Astrocyte (in vitro differentiated cells and primary cell): ENCODE measurements around the gene THRB. TPM values are rescaled to one million over a fixed set of nuclear protein-coding genes. Genes with fewer than 3 reads are reported as not detected.

ENCODE experiments used
- DNase-seq: peaks from one replicate; pipeline ENCODE4 v3.0.0-alpha.2; 2010; ENCODE audit warnings: low read depth
- FAIRE-seq: peaks from 2 replicates; lab custom pipeline; 2011; peaks lifted over from hg19 to GRCh38; lab: Jason Lieb, UNC
- H2AFZ ChIP-seq: 2 replicates; pipeline ENCODE4 v1.6.0; 2012; ENCODE audit warnings: low read depth, low read length, inconsistent platforms
- H3K27ac ChIP-seq: 2 replicates; pipeline ENCODE4 v1.5.1; 2011; ENCODE audit warnings: low read depth, low read length, inconsistent platforms
- H3K27me3 ChIP-seq: 2 replicates; pipeline ENCODE4 v1.6.0; 2011; ENCODE audit warnings: low read length, inconsistent platforms; ENCODE audit not compliant: insufficient read depth
- H3K36me3 ChIP-seq: 2 replicates; pipeline ENCODE4 v1.5.1; 2011; ENCODE audit warnings: low read length, inconsistent platforms; ENCODE audit not compliant: insufficient read depth
- H3K4me1 ChIP-seq: 2 replicates; pipeline ENCODE4 v1.5.1; 2011; ENCODE audit warnings: low read length, inconsistent platforms; ENCODE audit not compliant: insufficient read depth
- H3K4me2 ChIP-seq: 2 replicates; pipeline ENCODE4 v1.6.0; 2012; ENCODE audit warnings: low read length, inconsistent platforms
- H3K4me3 ChIP-seq: 2 replicates; pipeline ENCODE4 v1.5.1; 2011; ENCODE audit warnings: low read depth, mild to moderate bottlenecking, low read length, inconsistent platforms; ENCODE audit not compliant: insufficient read depth
- H3K79me2 ChIP-seq: 2 replicates; pipeline ENCODE4 v1.6.0; 2012; ENCODE audit warnings: mild to moderate bottlenecking, low read length, inconsistent platforms; ENCODE audit not compliant: insufficient read depth
- H3K9ac ChIP-seq: 2 replicates; pipeline ENCODE4 v1.6.0; 2012; ENCODE audit warnings: mild to moderate bottlenecking, low read length, inconsistent platforms
- H3K9me3 ChIP-seq: 2 replicates; pipeline ENCODE4 v1.5.1; 2012; ENCODE audit warnings: low read depth, mild to moderate bottlenecking, low read length, inconsistent platforms; ENCODE audit not compliant: insufficient read depth
- H4K20me1 ChIP-seq: 2 replicates; pipeline ENCODE4 v1.6.0; 2012; ENCODE audit warnings: low read length, inconsistent platforms; ENCODE audit not compliant: insufficient read depth
- H3K27ac Mint-ChIP-seq: one replicate; pipeline ENCODE4 v1.8.0; 2021; ENCODE audit warnings: mild to moderate bottlenecking, mixed read lengths; ENCODE audit not compliant: unreplicated experiment
- H3K27me3 Mint-ChIP-seq: one replicate; pipeline ENCODE4 v1.8.0; 2021; ENCODE audit warnings: low read depth, mixed read lengths; ENCODE audit not compliant: unreplicated experiment
- H3K36me3 Mint-ChIP-seq: one replicate; pipeline ENCODE4 v1.8.0; 2021; ENCODE audit warnings: low read depth, mixed read lengths; ENCODE audit not compliant: unreplicated experiment
- H3K4me1 Mint-ChIP-seq: one replicate; pipeline ENCODE4 v1.8.0; 2021; ENCODE audit warnings: low read depth, mixed read lengths; ENCODE audit not compliant: unreplicated experiment
- H3K4me3 Mint-ChIP-seq: one replicate; pipeline ENCODE4 v1.8.0; 2021; ENCODE audit warnings: mild to moderate bottlenecking, moderate library complexity, mixed read lengths; ENCODE audit not compliant: unreplicated experiment
- H3K9me3 Mint-ChIP-seq: one replicate; pipeline ENCODE4 v1.8.0; 2021; ENCODE audit warnings: mild to moderate bottlenecking, mixed read lengths; ENCODE audit not compliant: unreplicated experiment
- EZH2 ChIP-seq: IDR thresholded peaks from 2 replicates; pipeline ENCODE4 v1.6.1; 2012; ENCODE audit warnings: mild to moderate bottlenecking, low read length, inconsistent platforms; ENCODE audit not compliant: insufficient read depth
- total RNA-seq: library from RNA; stranded (reverse); gene quantifications from 2 replicates; pipeline ENCODE4 v1.2.1, GENCODE V29; 2021
- TF ChIP-seq, protein P1 (sequence below): IDR thresholded peaks from 2 replicates; pipeline ENCODE4 v1.5.1; 2011; ENCODE audit warnings: low read depth, mild to moderate bottlenecking, inconsistent platforms, low read length, moderate library complexity; ENCODE audit not compliant: insufficient read depth

The THRB gene
- total RNA-seq, 1 donor from 2014 or later: 8.5 TPM

DNA sequence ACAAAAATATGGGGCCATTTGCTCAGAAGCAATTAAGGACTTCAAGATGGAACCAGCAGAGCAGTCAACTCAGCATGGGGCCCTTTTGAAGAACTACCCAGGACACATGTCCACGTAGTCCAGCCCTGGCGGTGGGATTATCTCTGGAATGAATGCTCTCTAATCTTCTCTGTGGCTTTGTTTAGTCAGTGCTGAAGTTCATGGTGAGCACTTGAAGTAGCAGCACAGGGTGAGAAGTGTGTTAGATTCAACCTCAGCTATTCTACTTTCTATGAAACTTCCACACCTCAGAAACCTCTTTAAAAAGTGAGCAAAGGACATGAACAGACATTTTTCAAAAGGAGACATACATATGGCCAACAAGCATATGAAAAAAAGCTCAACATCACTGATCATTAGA is 74.4 kb downstream of the THRB start:
- no peak overlapping the region for H3K27ac Mint-ChIP-seq
- Histone ChIP-seq H4K20me1 (no peaks in the 10 kb centered on the region), H3K36me3 (no peaks in the 10 kb centered on the region), H3K9ac (no peak overlapping the region), H3K79me2 (no peaks in the 10 kb centered on the region), H3K4me1 (no peaks in the 10 kb centered on the region), H3K4me3 (no peak overlapping the region), H3K4me2 (no peak overlapping the region), H3K27me3 (no peaks in the 10 kb centered on the region), H3K9me3 (no peaks in the 10 kb centered on the region), H3K27ac (no peak overlapping the region), H2AFZ (no peak overlapping the region)
- no peak overlapping the region for H3K4me3 Mint-ChIP-seq
- no peaks in the 10 kb centered on the region for H3K4me1 Mint-ChIP-seq
- no peaks in the 10 kb centered on the region for H3K27me3 Mint-ChIP-seq
- H3K9me3 Mint-ChIP-seq: peaks cover 2% of the 10 kb centered on the region
- DNase-seq: no peak
- no peak for FAIRE-seq
- no peaks in the 10 kb centered on the region for H3K36me3 Mint-ChIP-seq
- TF ChIP-seq, protein P1, sequence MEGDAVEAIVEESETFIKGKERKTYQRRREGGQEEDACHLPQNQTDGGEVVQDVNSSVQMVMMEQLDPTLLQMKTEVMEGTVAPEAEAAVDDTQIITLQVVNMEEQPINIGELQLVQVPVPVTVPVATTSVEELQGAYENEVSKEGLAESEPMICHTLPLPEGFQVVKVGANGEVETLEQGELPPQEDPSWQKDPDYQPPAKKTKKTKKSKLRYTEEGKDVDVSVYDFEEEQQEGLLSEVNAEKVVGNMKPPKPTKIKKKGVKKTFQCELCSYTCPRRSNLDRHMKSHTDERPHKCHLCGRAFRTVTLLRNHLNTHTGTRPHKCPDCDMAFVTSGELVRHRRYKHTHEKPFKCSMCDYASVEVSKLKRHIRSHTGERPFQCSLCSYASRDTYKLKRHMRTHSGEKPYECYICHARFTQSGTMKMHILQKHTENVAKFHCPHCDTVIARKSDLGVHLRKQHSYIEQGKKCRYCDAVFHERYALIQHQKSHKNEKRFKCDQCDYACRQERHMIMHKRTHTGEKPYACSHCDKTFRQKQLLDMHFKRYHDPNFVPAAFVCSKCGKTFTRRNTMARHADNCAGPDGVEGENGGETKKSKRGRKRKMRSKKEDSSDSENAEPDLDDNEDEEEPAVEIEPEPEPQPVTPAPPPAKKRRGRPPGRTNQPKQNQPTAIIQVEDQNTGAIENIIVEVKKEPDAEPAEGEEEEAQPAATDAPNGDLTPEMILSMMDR: no peak
- no peak for TF ChIP-seq EZH2

DNA sequence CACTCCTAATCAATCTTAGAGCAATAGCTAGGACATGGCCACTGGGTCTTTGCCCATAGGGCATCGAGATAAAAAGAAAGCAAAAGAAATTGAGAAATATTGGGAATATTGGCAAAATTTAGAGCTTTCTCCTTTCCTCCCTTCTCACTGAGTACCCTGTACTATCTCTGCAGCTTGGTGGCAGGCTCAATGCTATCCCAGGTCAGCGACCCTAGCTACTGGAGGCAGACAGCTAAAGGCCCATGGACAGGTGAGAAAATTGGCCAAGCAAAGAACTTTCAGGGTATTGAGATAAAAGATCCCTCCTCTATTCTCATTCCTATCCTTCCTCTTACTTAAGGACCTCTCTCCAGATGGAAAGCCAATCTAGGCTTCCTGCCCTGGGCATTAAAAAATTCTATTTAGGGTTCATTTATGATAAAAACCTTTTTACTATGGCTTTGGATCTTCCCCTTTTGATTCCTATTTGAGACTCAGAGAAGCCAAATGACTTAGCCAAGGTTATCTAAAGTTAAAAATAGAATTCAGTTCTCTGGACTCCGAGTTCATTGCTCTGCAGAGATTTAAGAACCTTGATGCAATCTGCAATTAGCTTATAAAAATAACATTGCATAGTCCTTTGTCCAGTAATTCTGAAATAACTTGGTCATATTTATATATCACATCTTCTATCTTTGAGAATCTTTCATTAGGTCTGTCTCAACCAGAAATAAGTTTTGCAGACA is 75.4 kb downstream of the THRB start:
- no peak overlapping the region for H3K4me3 Mint-ChIP-seq
- Histone ChIP-seq H3K9ac (no peak overlapping the region), H3K27ac (no peak overlapping the region), H3K79me2 (no peaks in the 10 kb centered on the region), H3K36me3 (no peaks in the 10 kb centered on the region), H2AFZ (no peak overlapping the region), H4K20me1 (no peaks in the 10 kb centered on the region), H3K4me2 (no peak overlapping the region), H3K9me3 (no peaks in the 10 kb centered on the region), H3K4me3 (no peak overlapping the region), H3K27me3 (no peaks in the 10 kb centered on the region), H3K4me1 (no peaks in the 10 kb centered on the region)
- peaks cover 2% of the 10 kb centered on the region for H3K9me3 Mint-ChIP-seq
- H3K36me3 Mint-ChIP-seq: no peaks in the 10 kb centered on the region
- H3K4me1 Mint-ChIP-seq: no peaks in the 10 kb centered on the region
- no peak overlapping the region for H3K27ac Mint-ChIP-seq
- DNase-seq (no peak), FAIRE-seq (no peak)
- H3K27me3 Mint-ChIP-seq: no peaks in the 10 kb centered on the region
- TF ChIP-seq, protein P1: no peak
- no peak for TF ChIP-seq EZH2

DNA sequence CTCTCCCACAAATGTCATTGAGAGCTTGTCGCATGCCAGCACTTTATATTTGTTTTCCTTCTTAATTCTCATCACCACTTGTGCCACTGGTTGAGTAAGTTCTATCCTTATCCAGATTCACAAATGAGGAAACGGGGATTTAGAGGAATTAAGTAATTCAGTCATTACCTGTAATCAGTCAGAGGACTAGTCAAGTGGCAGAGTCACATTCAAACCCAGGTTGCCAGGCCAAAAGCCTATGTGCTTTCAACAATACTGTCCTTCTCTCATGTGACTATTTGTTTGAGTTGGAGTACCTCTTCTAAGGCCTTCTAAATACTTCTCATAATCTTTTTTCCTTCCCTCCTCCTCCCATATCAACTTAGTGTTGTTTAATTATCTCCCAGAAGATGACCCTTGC is 76.9 kb downstream of the THRB start:
- H3K36me3 ChIP-seq: no peaks in the 10 kb centered on the region
- no peaks in the 10 kb centered on the region for H3K4me1 ChIP-seq
- Mint-ChIP-seq H3K36me3 (no peaks in the 10 kb centered on the region), H3K27me3 (no peaks in the 10 kb centered on the region), H3K9me3 (peaks cover 2% of the 10 kb centered on the region), H3K4me1 (no peaks in the 10 kb centered on the region), H3K4me3 (no peak overlapping the region), H3K27ac (no peak overlapping the region)
- no peak for TF ChIP-seq EZH2
- TF ChIP-seq, protein P1: no peak
- no peak overlapping the region for H3K4me2 ChIP-seq
- FAIRE-seq: no peak
- H3K27me3 ChIP-seq: no peaks in the 10 kb centered on the region
- H2AFZ ChIP-seq: no peak overlapping the region
- no peak for DNase-seq
- no peaks in the 10 kb centered on the region for H4K20me1 ChIP-seq
- H3K9ac ChIP-seq: no peak overlapping the region
- no peak overlapping the region for H3K4me3 ChIP-seq
- H3K9me3 ChIP-seq: no peaks in the 10 kb centered on the region
- H3K27ac ChIP-seq: no peak overlapping the region
- H3K79me2 ChIP-seq: no peaks in the 10 kb centered on the region
